Testis (tissue), 3 donors: ENCODE results near the gene TRPC4. TPM values are rescaled to one million over a fixed set of nuclear protein-coding genes. Genes with fewer than 3 reads are reported as not detected.

Experiments used
- DNase-seq: peaks from one replicate; pipeline ENCODE4 v3.0.0-alpha.2; 2019
- H3K27ac ChIP-seq, 2 donors: fragments of 200-600 bp; sonication (generic); one replicate each; pipeline ENCODE4 v1.5.1; 2019
- H3K27me3 ChIP-seq: fragments of 200-600 bp; sonication (generic); one replicate; pipeline ENCODE4 v1.5.1; 2019
- H3K36me3 ChIP-seq: fragments of 200-600 bp; sonication (generic); one replicate; pipeline ENCODE4 v1.5.1; 2017; ENCODE audit warnings: low read depth; ENCODE audit errors: missing control alignments
- H3K4me1 ChIP-seq: fragments of 200-600 bp; sonication (generic); one replicate; pipeline ENCODE4 v1.5.1; 2019
- H3K4me3 ChIP-seq, 2 donors: fragments of 200-600 bp; sonication (generic); one replicate each; pipeline ENCODE4 v1.5.1; 2017 to 2019
- H3K9me3 ChIP-seq: fragments of 200-600 bp; sonication (generic); one replicate; pipeline ENCODE4 v1.5.1; 2017
- CTCF ChIP-seq, 3 experiments: fragments of 450-650 bp in 2 of 3; fragments of 200-600 bp in 1 of 3; sonication (generic) in 1 of 3; IDR thresholded peaks; one replicate each; pipeline ENCODE4 v1.5.1; 2016 to 2019; ENCODE audit warnings: antibody characterized with exemption in 3 of 3, mild to moderate bottlenecking in 2 of 3, moderate library complexity in 1 of 3
- POLR2A ChIP-seq: fragments of 450-650 bp; IDR thresholded peaks from one replicate; pipeline ENCODE4 v1.6.1; 2017; ENCODE audit warnings: antibody characterized with exemption, mild to moderate bottlenecking, moderate library complexity
- WGBS, 2 donors: methylation state at CpG; one replicate each; pipeline ENCODE4 v1.1.5; 2018; 5-methylcytosine and 5-hydroxymethylcytosine counted together
- intact Hi-C: fragments of 100-400 bp; cut with DNase I; formaldehyde crosslinking; loops from one replicate; pipeline ENCODE4 v1.15.1; 2023; ENCODE audit warnings: low total_unique reads
- polyA plus RNA-seq: library from polyadenylated mRNA; stranded (reverse); fragments of 350-450 nt; fragmentation: Illumina TruSeq; extraction: RNeasy Lipid Tissue Mini Kit (QIAGEN cat#74804); gene quantifications from one replicate; pipeline ENCODE4 v1.2.3, GENCODE V29; 2014; ENCODE audit warnings: low read depth, low replicate concordance; ENCODE audit not compliant: insufficient read depth
- total RNA-seq, 2 donors: library from RNA; depleted of rRNA; stranded (reverse); fragments of >200 nt; gene quantifications; one replicate each; pipeline ENCODE4 v1.2.3, GENCODE V29; 2016

The TRPC4 gene
- total and polyA plus RNA-seq, 3 donors from 2014 or later = 0.06 to 0.12 TPM; not detected in 1

GRCh38 chr13:37769545-37769944, 100.0 kb downstream of the TRPC4 start:
- 91 to 93% methylated on average over 2 of the region's 2 CpGs for WGBS, 2 donors
- H3K9me3 ChIP-seq = no peaks in the 10 kb centered on the region
- no peaks in the 10 kb centered on the region for H3K4me1 ChIP-seq
- no peak for DNase-seq
- TF ChIP-seq POLR2A (no peak), CTCF (IDR thresholded peaks at IDR 0.05) (no peak)
- intact Hi-C loops = no loop called here
- no peaks in the 10 kb centered on the region for H3K27me3 ChIP-seq
- H3K27ac ChIP-seq = no peak overlapping the region
- no peaks in the 10 kb centered on the region for H3K36me3 ChIP-seq
- no peak overlapping the region for H3K4me3 ChIP-seq

GRCh38 chr13:37769078-37769477, 100.5 kb downstream of the TRPC4 start:
- Histone ChIP-seq H3K27ac (no peak overlapping the region), H3K4me3 (no peak overlapping the region), H3K27me3 (no peaks in the 10 kb centered on the region), H3K9me3 (no peaks in the 10 kb centered on the region), H3K36me3 (no peaks in the 10 kb centered on the region), H3K4me1 (no peaks in the 10 kb centered on the region)
- intact Hi-C loops = no loop called here
- no peak for DNase-seq
- TF ChIP-seq POLR2A (no peak), CTCF (IDR thresholded peaks at IDR 0.05) (no peak)
- WGBS, 2 donors = 71 to 80% methylated on average over 2 of the region's 2 CpGs

GRCh38 chr13:37766502-37766901, 103.1 kb downstream of the TRPC4 start:
- intact Hi-C loops = no loop called here
- WGBS, 2 donors = 68 to 77% methylated on average over 3 of the region's 3 CpGs

GRCh38 chr13:37755349-37755748, 114.2 kb downstream of the TRPC4 start:
- H3K4me3 ChIP-seq = no peak overlapping the region
- no peaks in the 10 kb centered on the region for H3K27me3 ChIP-seq
- H3K4me1 ChIP-seq = no peaks in the 10 kb centered on the region
- intact Hi-C loops = no loop called here
- TF ChIP-seq CTCF (IDR thresholded peaks at IDR 0.05) (no peak), POLR2A (no peak)
- no peaks in the 10 kb centered on the region for H3K36me3 ChIP-seq
- no peak for DNase-seq
- WGBS, 2 donors = 63 to 78% methylated on average over 3 of the region's 3 CpGs
- H3K27ac ChIP-seq = no peak overlapping the region
- no peaks in the 10 kb centered on the region for H3K9me3 ChIP-seq

More at GRCh38 chr13:37766502-37766901, 103.1 kb downstream of the TRPC4 start:
- Histone ChIP-seq H3K36me3 (no peaks in the 10 kb centered on the region), H3K9me3 (no peaks in the 10 kb centered on the region), H3K4me3 (no peak overlapping the region), H3K4me1 (no peaks in the 10 kb centered on the region), H3K27ac (no peak overlapping the region), H3K27me3 (no peaks in the 10 kb centered on the region)
- no peak for TF ChIP-seq CTCF (IDR thresholded peaks at IDR 0.05)
- TF ChIP-seq POLR2A = no peak
- DNase-seq = no peak

- intact Hi-C loops = no loop called here
- H3K36me3 ChIP-seq = no peaks in the 10 kb centered on the region
- no peak overlapping the region for H3K4me3 ChIP-seq
- H3K4me1 ChIP-seq = no peaks in the 10 kb centered on the region
- no peaks in the 10 kb centered on the region for H3K27me3 ChIP-seq
- WGBS, 2 donors = 86 to 93% methylated on average over 6 of the region's 6 CpGs
- no peak overlapping the region for H3K27ac ChIP-seq
- no peak for DNase-seq
- TF ChIP-seq POLR2A (no peak), CTCF (IDR thresholded peaks at IDR 0.05) (no peak)
- no peaks in the 10 kb centered on the region for H3K9me3 ChIP-seq
Observed at GRCh38 chr13:37753776-37754175, 115.8 kb downstream of the TRPC4 start.
